ENCODE results near the gene MAP6D1.

MAP6D1 gene

DNA sequence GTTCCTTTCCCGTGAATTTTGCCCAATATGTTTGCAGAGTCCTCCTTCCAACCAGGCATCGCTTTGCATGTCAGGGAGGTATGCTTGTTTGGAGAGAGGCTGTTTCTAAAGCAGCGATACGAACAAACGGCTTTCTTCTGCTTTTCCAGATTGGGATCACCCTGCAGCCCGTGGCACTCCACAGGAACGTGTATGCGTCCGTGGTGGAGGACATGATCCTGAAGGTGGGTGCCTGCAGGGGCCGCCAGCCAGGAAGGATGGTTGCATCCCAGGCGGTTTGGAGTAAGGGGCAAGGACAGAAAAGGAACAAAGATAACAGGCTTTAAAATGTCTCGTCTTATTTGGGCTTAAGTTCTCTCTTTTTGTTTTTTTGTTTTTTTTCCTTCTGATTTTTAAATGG is 17.5 kb downstream of the MAP6D1 start:
- DNase-seq (ENCODE audit: low read depth) = no peak
- no peak overlapping the region for H3K4me3 ChIP-seq (ENCODE audit: low read depth, low read length)
- in situ Hi-C loops (cut with HindIII; ENCODE audit: low sequenced_read_pairs) = no loop called here
- TF ChIP-seq, protein P1, sequence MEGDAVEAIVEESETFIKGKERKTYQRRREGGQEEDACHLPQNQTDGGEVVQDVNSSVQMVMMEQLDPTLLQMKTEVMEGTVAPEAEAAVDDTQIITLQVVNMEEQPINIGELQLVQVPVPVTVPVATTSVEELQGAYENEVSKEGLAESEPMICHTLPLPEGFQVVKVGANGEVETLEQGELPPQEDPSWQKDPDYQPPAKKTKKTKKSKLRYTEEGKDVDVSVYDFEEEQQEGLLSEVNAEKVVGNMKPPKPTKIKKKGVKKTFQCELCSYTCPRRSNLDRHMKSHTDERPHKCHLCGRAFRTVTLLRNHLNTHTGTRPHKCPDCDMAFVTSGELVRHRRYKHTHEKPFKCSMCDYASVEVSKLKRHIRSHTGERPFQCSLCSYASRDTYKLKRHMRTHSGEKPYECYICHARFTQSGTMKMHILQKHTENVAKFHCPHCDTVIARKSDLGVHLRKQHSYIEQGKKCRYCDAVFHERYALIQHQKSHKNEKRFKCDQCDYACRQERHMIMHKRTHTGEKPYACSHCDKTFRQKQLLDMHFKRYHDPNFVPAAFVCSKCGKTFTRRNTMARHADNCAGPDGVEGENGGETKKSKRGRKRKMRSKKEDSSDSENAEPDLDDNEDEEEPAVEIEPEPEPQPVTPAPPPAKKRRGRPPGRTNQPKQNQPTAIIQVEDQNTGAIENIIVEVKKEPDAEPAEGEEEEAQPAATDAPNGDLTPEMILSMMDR (IDR thresholded peaks at IDR 0.05; ENCODE audit: low read depth, low read length, missing control alignments) = no peak

GRCh38 chr3:183807209-183807728 is 18.1 kb downstream of the MAP6D1 start:
- TF ChIP-seq, protein P1 (IDR thresholded peaks at IDR 0.05; ENCODE audit: low read depth, low read length, missing control alignments) = no peak
- no peak for DNase-seq (ENCODE audit: low read depth)
- H3K4me3 ChIP-seq (ENCODE audit: low read depth, low read length) = no peak overlapping the region
- in situ Hi-C loops (cut with HindIII; ENCODE audit: low sequenced_read_pairs) = no loop called here

DNA sequence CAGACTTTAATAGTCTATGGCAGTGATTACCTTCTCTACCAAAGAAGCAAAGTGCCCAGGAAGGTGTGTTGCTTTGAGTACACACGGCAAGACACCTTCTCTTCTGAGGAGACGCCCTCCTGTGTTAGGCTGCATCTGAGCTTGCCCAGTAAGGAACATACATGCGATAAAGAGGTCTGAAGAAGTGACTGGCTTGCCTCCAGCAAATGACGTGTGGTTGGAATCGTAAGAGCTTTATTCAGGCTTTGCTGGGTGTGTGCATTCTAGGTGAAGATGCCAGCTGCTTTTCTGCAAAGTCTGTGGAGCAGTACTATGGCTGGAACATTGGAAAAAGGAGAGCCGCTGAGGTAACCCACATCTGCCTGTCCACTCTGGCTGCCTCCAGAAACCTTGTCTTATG is 22.4 kb downstream of the MAP6D1 start:
- TF ChIP-seq, protein P1 (IDR thresholded peaks at IDR 0.05; ENCODE audit: low read depth, low read length, missing control alignments) = no peak
- in situ Hi-C loops (cut with HindIII; ENCODE audit: low sequenced_read_pairs) = no loop called here

GRCh38 chr3:183801601-183802000 is 23.8 kb downstream of the MAP6D1 start:
- TF ChIP-seq, protein P1 (IDR thresholded peaks at IDR 0.05; ENCODE audit: low read depth, low read length, missing control alignments) = no peak
- in situ Hi-C loops (cut with HindIII; ENCODE audit: low sequenced_read_pairs) = no loop called here
- H3K4me3 ChIP-seq (ENCODE audit: low read depth, low read length) = no peak overlapping the region
- no peak for DNase-seq (ENCODE audit: low read depth)

More for the DNA sequence above, 22.4 kb downstream of the MAP6D1 start:
- no peak for DNase-seq (ENCODE audit: low read depth)
- H3K4me3 ChIP-seq (ENCODE audit: low read depth, low read length) = no peak overlapping the region

GRCh38 chr3:183800243-183800863 is 25.0 kb downstream of the MAP6D1 start:
- no peak for DNase-seq (ENCODE audit: low read depth)
- in situ Hi-C loops (cut with HindIII; ENCODE audit: low sequenced_read_pairs) = no loop called here
- H3K4me3 ChIP-seq (ENCODE audit: low read depth, low read length) = no peak overlapping the region
- TF ChIP-seq, protein P1 (IDR thresholded peaks at IDR 0.05; ENCODE audit: low read depth, low read length, missing control alignments) = no peak

DNA sequence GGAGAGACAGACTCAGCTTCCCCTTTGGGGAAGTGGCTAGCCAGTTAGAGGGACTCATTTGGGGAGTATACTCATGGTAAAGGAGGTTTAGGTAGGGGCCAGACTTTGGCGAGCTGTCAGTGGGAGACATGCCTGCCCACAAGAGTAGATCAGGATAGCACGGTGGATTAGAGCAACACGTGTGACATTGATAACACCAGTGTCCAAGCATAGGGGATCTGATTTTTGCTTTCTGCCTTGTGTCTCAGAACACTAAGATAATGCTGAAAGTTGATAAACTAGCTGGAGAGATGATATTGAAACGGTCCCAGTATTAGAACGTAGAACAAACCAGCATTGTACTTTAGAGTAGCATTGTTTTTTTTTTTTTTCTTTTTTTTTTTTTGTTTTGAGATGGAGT is 25.9 kb downstream of the MAP6D1 start:
- H3K4me3 ChIP-seq (ENCODE audit: low read depth, low read length) = no peak overlapping the region
- no peak for DNase-seq (ENCODE audit: low read depth)
- in situ Hi-C loops (cut with HindIII; ENCODE audit: low sequenced_read_pairs) = no loop called here
- TF ChIP-seq, protein P1 (IDR thresholded peaks at IDR 0.05; ENCODE audit: low read depth, low read length, missing control alignments) = no peak

Data from astrocyte of the cerebellum (primary cell).